ENCODE data around the gene ZNF26. TPM values are rescaled to one million over a fixed set of nuclear protein-coding genes. Genes with fewer than 3 reads are reported as not detected.

Gene ZNF26
- total and polyA plus RNA-seq, 10 of the 15 experiments (the other 5 are each of a cell fraction or from before 2014, with no cell fraction given), result 1.00 to 17.1 (median 10.5) TPM

- TF ChIP-seq NKRF (conservative IDR thresholded peaks at IDR 0.05), result 0 out of 2 replicates have a peak, but pooled peaks have one; percentile 45
- TF ChIP-seq CREB1 (IDR thresholded peaks at IDR 0.05; ENCODE audit: low read depth), result no peak; the same call in 1 of the 2 replicates
- TF ChIP-seq TBL1XR1 (IDR thresholded peaks at IDR 0.05; ENCODE audit: low read depth, low read length), result no peak
- TF ChIP-seq IRF4 (IDR thresholded peaks at IDR 0.05; ENCODE audit: low read depth, low read length), result no peak
- TF ChIP-seq, protein P1, sequence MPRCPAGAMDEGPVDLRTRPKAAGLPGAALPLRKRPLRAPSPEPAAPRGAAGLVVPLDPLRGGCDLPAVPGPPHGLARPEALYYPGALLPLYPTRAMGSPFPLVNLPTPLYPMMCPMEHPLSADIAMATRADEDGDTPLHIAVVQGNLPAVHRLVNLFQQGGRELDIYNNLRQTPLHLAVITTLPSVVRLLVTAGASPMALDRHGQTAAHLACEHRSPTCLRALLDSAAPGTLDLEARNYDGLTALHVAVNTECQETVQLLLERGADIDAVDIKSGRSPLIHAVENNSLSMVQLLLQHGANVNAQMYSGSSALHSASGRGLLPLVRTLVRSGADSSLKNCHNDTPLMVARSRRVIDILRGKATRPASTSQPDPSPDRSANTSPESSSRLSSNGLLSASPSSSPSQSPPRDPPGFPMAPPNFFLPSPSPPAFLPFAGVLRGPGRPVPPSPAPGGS (IDR thresholded peaks at IDR 0.05; ENCODE audit: borderline replicate concordance, insufficient read depth, low read depth, low read length, poor library complexity, severe bottlenecking), result no peak
- no peak for TF ChIP-seq ZNF592 (IDR thresholded peaks at IDR 0.05)
- 0 out of 2 replicates have a peak, but pooled peaks have one; percentile 17 for TF ChIP-seq RBBP5 (conservative IDR thresholded peaks at IDR 0.05)
- 0 out of 2 replicates have a peak, but pooled peaks have one; percentile 13 for TF ChIP-seq FOXK2 (IDR thresholded peaks at IDR 0.05)
- no peak for TF ChIP-seq SKIL (IDR thresholded peaks at IDR 0.05; ENCODE audit: low read depth, poor library complexity, severe bottlenecking)
- TF ChIP-seq GABPA (IDR thresholded peaks at IDR 0.05; ENCODE audit: low read depth), result peak; percentile 90
- TF ChIP-seq ATF3 (IDR thresholded peaks at IDR 0.05; ENCODE audit: borderline replicate concordance, extremely low read depth, low read depth, low read length), result peak; percentile 52; the same call in 1 of the 2 replicates
- TF ChIP-seq MTA2 (IDR thresholded peaks at IDR 0.05; ENCODE audit: low read depth), result no peak
- TF ChIP-seq ATF7 (IDR thresholded peaks at IDR 0.05; ENCODE audit: low read depth), result 0 out of 2 replicates have a peak, but pooled peaks have one; percentile 5
- TF ChIP-seq ZNF274 (IDR thresholded peaks at IDR 0.05; ENCODE audit: insufficient read depth, insufficient read length), result no peak
Measured at GRCh38 chr12:133037207-133038005, 51.2 kb downstream of the ZNF26 start, which contains the start of gene ZNF84 (continued).
